Head of caudate nucleus (tissue), 42 donors: ENCODE results near the gene INPP4A.
"Not testable (repeated sequence)": the region's sequence is repeated elsewhere in the genome, so short reads cannot be mapped to it uniquely, and the experiment has no call there.

Experiments used
- DNase-seq, 42 donors: peaks; one replicate each; pipeline versions ENCODE4 v3.0.0 to v3.0.0-alpha.2; 2020 to 2021; ENCODE audit warnings: mixed read lengths in 7 of 42
- intact Hi-C: fragments of 100-400 bp; cut with DNase I; formaldehyde crosslinking; loops from one replicate; pipeline ENCODE4 v1.15.0; 2022

Gene INPP4A

GRCh38 chr2:98583816-98584618 is 139.4 kb downstream of the INPP4A start:
- peak in 2 of 42 donors; percentile 7 to 15 for DNase-seq
- intact Hi-C loops: no loop called here

GRCh38 chr2:98585386-98585785 is 140.7 kb downstream of the INPP4A start:
- intact Hi-C loops: no loop called here
- peak in 3 of 42 donors; percentile 3 to 39 (median 13) for DNase-seq

GRCh38 chr2:98586551-98587140 is 142.0 kb downstream of the INPP4A start:
- intact Hi-C loops: no loop called here
- DNase-seq: peak in 8 of 42 donors; percentile 14 to 44 (median 26)

- DNase-seq: peak in 2 of 42 donors; percentile 12 to 28
- intact Hi-C loops: no loop called here
These were observed 144.3 kb downstream of the INPP4A start for GRCh38 chr2:98588880-98589431.

GRCh38 chr2:98589489-98589888 is 144.8 kb downstream of the INPP4A start:
- DNase-seq: peak in 5 of 42 donors; percentile 28 to 48 (median 34)
- intact Hi-C loops: no loop called here

GRCh38 chr2:98592565-98592964 is 147.9 kb downstream of the INPP4A start:
- DNase-seq: no peak
- intact Hi-C loops: no loop called here

GRCh38 chr2:98594665-98595064 is 150.0 kb downstream of the INPP4A start:
- DNase-seq, intact Hi-C loops: not testable (repeated sequence)

- DNase-seq: no peak
- intact Hi-C loops: no loop called here
These were observed 154.2 kb downstream of the INPP4A start for GRCh38 chr2:98598781-98599428.

GRCh38 chr2:98601532-98602132 is 157.0 kb downstream of the INPP4A start:
- intact Hi-C loops: no loop called here

GRCh38 chr2:98604547-98604946 is 159.9 kb downstream of the INPP4A start:
- intact Hi-C loops: no loop called here
- no peak for DNase-seq

More at GRCh38 chr2:98601532-98602132, 157.0 kb downstream of the INPP4A start:
- peak in 2 of 42 donors; percentile 25 to 37 for DNase-seq

- DNase-seq: no peak
- intact Hi-C loops: no loop called here
These were observed 160.4 kb downstream of the INPP4A start for GRCh38 chr2:98605076-98605475.

GRCh38 chr2:98606431-98606830 is 161.8 kb downstream of the INPP4A start:
- intact Hi-C loops: no loop called here
- DNase-seq: no peak

- no peak for DNase-seq
- intact Hi-C loops: no loop called here
These were observed 162.4 kb downstream of the INPP4A start for GRCh38 chr2:98607104-98607503.

GRCh38 chr2:98607741-98608115 is 163.1 kb downstream of the INPP4A start:
- no peak for DNase-seq
- intact Hi-C loops: no loop called here

- peak; percentile 46 to 96 (median 90) for DNase-seq
- intact Hi-C loops: no loop called here
These were observed 163.7 kb downstream of the INPP4A start, which contains the start of the genes COA5 and UNC50 for GRCh38 chr2:98608116-98608961. TSS of gene COA5 (minus strand) at chr2:98608512. CDS start at chr2:98608405, 107 bp downstream. TSS of gene UNC50 (plus strand) at chr2:98608589. CDS start at chr2:98609760, 1,171 bp downstream.

- DNase-seq: peak in 4 of 42 donors; percentile 21 to 46 (median 35)
- intact Hi-C loops: no loop called here
These were observed 164.4 kb downstream of the INPP4A start for GRCh38 chr2:98608962-98609604.

- intact Hi-C loops: no loop called here
- DNase-seq: no peak
These were observed 169.5 kb downstream of the INPP4A start for GRCh38 chr2:98614024-98614739.
